GM12878 (cell line): ENCODE measurements around the gene CCZ1B.
"Not testable (repeated sequence)": the region's sequence is repeated elsewhere in the genome, so short reads cannot be mapped to it uniquely, and the experiment has no call there.

Experiments
- CBX3 ChIP-seq: fragments of 200-600 bp; sonication (generic); IDR thresholded peaks from 2 replicates; pipeline ENCODE4 v1.6.1; 2016; ENCODE audit warnings: low read depth, borderline replicate concordance
- CREB1 ChIP-seq: IDR thresholded peaks from 2 replicates; pipeline ENCODE4 v1.6.1; 2012; ENCODE audit warnings: low read depth, mild to moderate bottlenecking, inconsistent platforms
- CTCF ChIP-seq, 3 experiments: IDR thresholded peaks in 2 of 3; conservative IDR thresholded peaks in 1 of 3; 2 replicates each; pipeline ENCODE4 v1.5.1; 2011; ENCODE audit warnings: low read depth in 3 of 3, low read length in 3 of 3, mild to moderate bottlenecking in 3 of 3, control low read depth in 2 of 3, moderate library complexity in 2 of 3, inconsistent platforms in 1 of 3, mixed read lengths in 1 of 3; ENCODE audit not compliant: control insufficient read depth in 2 of 3, insufficient read depth in 1 of 3; ENCODE audit errors: extremely low read depth in 1 of 3
- EP300 ChIP-seq, 2 experiments: fragments of 150-350 bp in 1 of 2; IDR thresholded peaks; 2 replicates each; pipeline ENCODE4 v1.6.1; 2011 to 2012; ENCODE audit warnings: low read depth in 2 of 2, low read length in 2 of 2, borderline replicate concordance in 1 of 2, improper control_type of control experiment in 1 of 2, inconsistent platforms in 1 of 2; ENCODE audit not compliant: control insufficient read depth in 1 of 2
- EZH2 ChIP-seq: IDR thresholded peaks from 2 replicates; pipeline ENCODE4 v1.6.1; 2012; ENCODE audit warnings: low read depth, mild to moderate bottlenecking, control low read depth, inconsistent platforms, low read length, borderline replicate concordance; ENCODE audit not compliant: control insufficient read depth
- LARP7 ChIP-seq: fragments of 450-650 bp; IDR thresholded peaks from 2 replicates; pipeline ENCODE4 v1.6.1; 2017; ENCODE audit warnings: mild to moderate bottlenecking
- MYB ChIP-seq: fragments of 150-350 bp; IDR thresholded peaks from 2 replicates; pipeline ENCODE4 v1.6.1; 2014; ENCODE audit warnings: mild to moderate bottlenecking, low read depth, low read length, borderline replicate concordance
- POLR2A ChIP-seq: IDR thresholded peaks from 2 replicates; pipeline ENCODE4 v1.6.1; 2011; ENCODE audit warnings: low read depth, mild to moderate bottlenecking, low read length
- POLR2AphosphoS2 ChIP-seq: IDR thresholded peaks from 2 replicates; pipeline ENCODE4 v1.6.1; 2011; ENCODE audit warnings: low read depth, mild to moderate bottlenecking, low read length, improper control_type of control experiment, moderate library complexity
- POLR2AphosphoS5 ChIP-seq: IDR thresholded peaks from 2 replicates; pipeline ENCODE4 v1.6.1; 2011; ENCODE audit warnings: mild to moderate bottlenecking, low read length, inconsistent platforms
- YY1 ChIP-seq: IDR thresholded peaks from 2 replicates; pipeline ENCODE4 v1.6.1; 2011; ENCODE audit warnings: low read depth, mild to moderate bottlenecking, low read length
- TF ChIP-seq, protein P1 (sequence below): fragments of 450-650 bp; IDR thresholded peaks from 2 replicates; pipeline ENCODE4 v1.6.1; 2017; ENCODE audit warnings: mild to moderate bottlenecking

DNA sequence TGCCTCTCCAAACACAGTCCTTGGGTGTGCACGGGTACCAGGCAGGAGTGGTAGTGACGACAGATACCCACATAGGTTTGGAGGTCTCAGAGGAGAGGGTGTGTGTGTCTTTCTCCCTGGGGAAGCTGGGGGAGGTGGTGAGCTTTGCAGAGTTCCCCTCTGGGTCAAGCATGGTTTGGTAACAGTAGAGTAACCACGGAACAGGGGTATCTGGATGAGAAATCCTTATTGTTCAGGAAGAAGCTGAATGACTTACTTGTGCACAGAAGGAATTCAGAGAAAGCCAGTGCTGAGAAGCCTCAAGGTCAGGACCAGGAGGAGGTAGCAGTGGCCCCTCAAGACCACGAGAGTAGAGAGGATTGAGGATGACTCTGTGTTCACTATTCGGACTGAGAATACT is 3.5 kb upstream of the CCZ1B start:
- not testable (repeated sequence) for TF ChIP-seq LARP7; EP300 (IDR thresholded peaks at IDR 0.05; ENCODE audit: borderline replicate concordance in 1 of 2, control insufficient read depth in 1 of 2, low read depth in 2 of 2, low read length in 2 of 2); CTCF (IDR thresholded peaks at IDR 0.05 in 2 of 3, conservative IDR thresholded peaks at IDR 0.05 in 1 of 3; ENCODE audit: control insufficient read depth in 2 of 3, extremely low read depth in 1 of 3, insufficient read depth in 1 of 3, low read depth in 3 of 3, low read length in 3 of 3); POLR2A; POLR2AphosphoS5; MYB; YY1; CBX3; EZH2; CREB1; POLR2AphosphoS2
- TF ChIP-seq, protein P1, sequence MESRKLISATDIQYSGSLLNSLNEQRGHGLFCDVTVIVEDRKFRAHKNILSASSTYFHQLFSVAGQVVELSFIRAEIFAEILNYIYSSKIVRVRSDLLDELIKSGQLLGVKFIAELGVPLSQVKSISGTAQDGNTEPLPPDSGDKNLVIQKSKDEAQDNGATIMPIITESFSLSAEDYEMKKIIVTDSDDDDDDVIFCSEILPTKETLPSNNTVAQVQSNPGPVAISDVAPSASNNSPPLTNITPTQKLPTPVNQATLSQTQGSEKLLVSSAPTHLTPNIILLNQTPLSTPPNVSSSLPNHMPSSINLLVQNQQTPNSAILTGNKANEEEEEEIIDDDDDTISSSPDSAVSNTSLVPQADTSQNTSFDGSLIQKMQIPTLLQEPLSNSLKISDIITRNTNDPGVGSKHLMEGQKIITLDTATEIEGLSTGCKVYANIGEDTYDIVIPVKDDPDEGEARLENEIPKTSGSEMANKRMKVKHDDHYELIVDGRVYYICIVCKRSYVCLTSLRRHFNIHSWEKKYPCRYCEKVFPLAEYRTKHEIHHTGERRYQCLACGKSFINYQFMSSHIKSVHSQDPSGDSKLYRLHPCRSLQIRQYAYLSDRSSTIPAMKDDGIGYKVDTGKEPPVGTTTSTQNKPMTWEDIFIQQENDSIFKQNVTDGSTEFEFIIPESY, result not testable (repeated sequence)
